K562 (cell line): Measurements from ENCODE around the gene ZNF358. TPM values are rescaled to one million over a fixed set of nuclear protein-coding genes. Genes with fewer than 3 reads are reported as not detected.

Source experiments
- ATAC-seq: fragments of 200-7000 bp; cut with Tn5 transposase; 3 replicates; pipeline ENCODE4 v1.9.1; 2020; ENCODE audit warnings: moderate library complexity
- BruUV-seq: library from RNA; stranded (reverse); fragments of 400-500 nt; replicated peaks from 2 replicates; lab custom pipeline; 2021; lab: Mats Ljungman, UMichigan
- CTCF ChIA-PET: fragments of 300-600 bp; formaldehyde crosslinking; extraction: SDS; loops from one replicate; lab custom pipeline; 2021; ENCODE audit warnings: low intra/inter-chr PET ratio; lab: Yijun Ruan, JAX
- POLR2A ChIA-PET: fragments of 300-600, 350-650 bp; sonication (Branson Sonifier 250); formaldehyde crosslinking; extraction: SDS; loops from one replicate; lab custom pipeline; 2021; ENCODE audit warnings: antibody characterized with exemption, inconsistent platforms; lab: Yijun Ruan, JAX
- DNase-seq, 4 experiments: peaks; one replicate each; pipeline versions ENCODE4 v3.0.0 to v3.0.0-alpha.2; 2011 to 2018; ENCODE audit warnings: low spot score in 3 of 4, mixed read lengths in 3 of 4; ENCODE audit errors: extremely low read depth in 1 of 4
- FAIRE-seq: peaks from 2 replicates; lab custom pipeline; 2011; peaks lifted over from hg19 to GRCh38; lab: Jason Lieb, UNC
- H2AFZ ChIP-seq: 2 replicates; pipeline ENCODE4 v1.6.0; 2011; ENCODE audit warnings: low read depth, low read length, control low read depth, inconsistent platforms
- H3K27ac ChIP-seq: fragments of 200-600 bp; 3 replicates; pipeline ENCODE4 v1.8.0; 2011; ENCODE audit warnings: low read depth, mild to moderate bottlenecking, control low read depth, inconsistent platforms, low read length, moderate library complexity, mixed read lengths; ENCODE audit errors: extremely low read depth
- H3K27me3 ChIP-seq, 2 experiments: fragments of 300-600 bp in 1 of 2; 2 replicates in 1 of 2; 3 replicates in 1 of 2; pipeline versions ENCODE4 v1.6.0 to v1.8.0; 2011; ENCODE audit warnings: inconsistent platforms in 2 of 2, low read length in 2 of 2, mild to moderate bottlenecking in 1 of 2, mixed read lengths in 1 of 2, moderate library complexity in 1 of 2; ENCODE audit not compliant: control insufficient read depth in 2 of 2, insufficient read depth in 2 of 2
- H3K36me3 ChIP-seq: fragments of 300-600 bp; 3 replicates; pipeline ENCODE4 v1.8.0; 2011; ENCODE audit warnings: mild to moderate bottlenecking, low read length, inconsistent platforms; ENCODE audit not compliant: control insufficient read depth, insufficient read depth
- H3K4me1 ChIP-seq, 2 experiments: fragments of 200-600 bp in 1 of 2; replicated peaks in 1 of 2; 2 replicates in 1 of 2; 3 replicates in 1 of 2; pipeline versions ENCODE4 v1.5.1 to v1.8.0; 2011; ENCODE audit warnings: inconsistent platforms in 2 of 2, low read length in 2 of 2, mild to moderate bottlenecking in 1 of 2, mixed read lengths in 1 of 2, moderate library complexity in 1 of 2; ENCODE audit not compliant: control insufficient read depth in 2 of 2, insufficient read depth in 2 of 2
- H3K4me2 ChIP-seq: 2 replicates; pipeline ENCODE4 v1.6.1; 2011; ENCODE audit warnings: low read length, control low read depth, inconsistent platforms, mixed read lengths; ENCODE audit not compliant: insufficient read depth
- H3K4me3 ChIP-seq: fragments of 200-600 bp; sonication (generic), shearing (Covaris generic); 2 replicates; pipeline ENCODE4 v1.5.1; 2016; ENCODE audit warnings: control low read depth, inconsistent platforms
- H3K79me2 ChIP-seq: fragments of 200-600 bp; 3 replicates; pipeline ENCODE4 v1.8.0; 2011; ENCODE audit warnings: low read length, inconsistent platforms; ENCODE audit not compliant: control insufficient read depth, insufficient read depth
- H3K9ac ChIP-seq, 2 experiments: 2 replicates each; pipeline versions ENCODE4 v1.6.0 to v1.6.1; 2011; ENCODE audit warnings: low read depth in 2 of 2, low read length in 2 of 2, control low read depth in 1 of 2, inconsistent platforms in 1 of 2, mild to moderate bottlenecking in 1 of 2, mixed read lengths in 1 of 2; ENCODE audit not compliant: insufficient read depth in 1 of 2
- H3K9me1 ChIP-seq: one replicate; pipeline ENCODE4 v1.6.0; 2011; ENCODE audit warnings: inconsistent platforms, mild to moderate bottlenecking, low read length, moderate library complexity; ENCODE audit not compliant: control insufficient read depth, insufficient read depth
- H3K9me3 ChIP-seq: replicated peaks from 2 replicates; pipeline ENCODE4 v1.5.1; 2011; ENCODE audit warnings: low read depth, low read length, inconsistent platforms; ENCODE audit not compliant: control insufficient read depth, insufficient read depth
- H4K20me1 ChIP-seq: replicated peaks from 2 replicates; pipeline ENCODE4 v1.6.1; 2011; ENCODE audit warnings: low read length, inconsistent platforms, mixed read lengths; ENCODE audit not compliant: control insufficient read depth, insufficient read depth
- BRD4 ChIP-seq: fragments of 200-600 bp; sonication (generic); IDR thresholded peaks from 2 replicates; pipeline ENCODE4 v1.6.1; 2017; ENCODE audit warnings: inconsistent platforms
- ESRRB ChIP-seq: fragments of 250-450 bp; sonication (Bioruptor Pico); IDR thresholded peaks from 2 replicates; pipeline ENCODE4 v1.5.0; 2020; ENCODE audit warnings: mild to moderate bottlenecking, moderate library complexity, borderline replicate concordance
- POLR2G ChIP-seq: fragments of 200-400 bp; formaldehyde crosslinking; IDR thresholded peaks from 2 replicates; pipeline ENCODE4 v1.6.1; 2017; ENCODE audit warnings: low read depth, mild to moderate bottlenecking, antibody characterized with exemption, low read length, moderate library complexity
- TOE1 ChIP-seq, 2 experiments: fragments of 450-650 bp in 1 of 2; sonication (generic) in 1 of 2; formaldehyde crosslinking in 1 of 2; IDR thresholded peaks; 2 replicates each; pipeline versions ENCODE4 v1.7.1 to v1.8.0; 2016 to 2022; ENCODE audit warnings: borderline replicate concordance in 2 of 2, mild to moderate bottlenecking in 2 of 2, antibody characterized with exemption in 1 of 2, inconsistent platforms in 1 of 2, low read depth in 1 of 2, missing genetic modification reagents in 1 of 2, moderate library complexity in 1 of 2
- U2AF2 ChIP-seq: fragments of 200-400 bp; formaldehyde crosslinking; optimal IDR thresholded peaks from 2 replicates; pipeline ENCODE3; 2017; ENCODE audit warnings: low read depth, mild to moderate bottlenecking, low read length
- WGBS: fragments of 100-300 bp; shearing (Covaris generic); methylation state at CpG from one replicate; pipeline ENCODE4 v1.1.6; 2016; ENCODE audit warnings: low coverage, mixed read lengths; ENCODE audit not compliant: insufficient coverage; ENCODE audit errors: missing lambda C conversion rate; 5-methylcytosine and 5-hydroxymethylcytosine counted together
- in situ Hi-C: fragments of 300-500 bp; cut with MboI; formaldehyde crosslinking; loops from 4 replicates; pipeline ENCODE4 v1.15.0; 2018; ENCODE audit warnings: inconsistent platforms, mixed read lengths
- intact Hi-C: fragments of 100-400 bp; cut with micrococcal nuclease; formaldehyde crosslinking; loops from 2 replicates; pipeline ENCODE4 v1.14.2; 2022
- polyA plus RNA-seq, 8 experiments: library from polyadenylated mRNA; depleted of rRNA in 4 of 8; stranded (reverse) in 5 of 8; unstranded in 3 of 8; fragments of >200 nt; fragmentation: Nextera tagmentation in 2 of 8; fragmentation: Illumina TruSeq in 1 of 8; extraction: Ambion mirVana in 2 of 8; extraction: Trizol in 1 of 8; gene quantifications; 2 replicates each; pipeline versions ENCODE4 v1.2.1 to v1.2.3, GENCODE V29; 2011 to 2014; ENCODE audit warnings: inconsistent platforms in 1 of 8, missing spikeins in 1 of 8
- total RNA-seq, 7 experiments: library from RNA; depleted of rRNA in 6 of 7; stranded (reverse); fragments of >200 nt in 6 of 7; fragmentation: Illumina TruSeq in 2 of 7; extraction: Trizol in 2 of 7; gene quantifications; 2 replicates each; pipeline versions ENCODE4 v1.2.1 to v1.2.3, GENCODE V29; 2011 to 2021; ENCODE audit warnings: low replicate concordance in 1 of 7

The ZNF358 gene
- total and polyA plus RNA-seq, 9 of the 15 experiments (the other 6 are each of a cell fraction or from before 2014, with no cell fraction given) = 0.04 to 17.2 (median 4.9) TPM

DNA sequence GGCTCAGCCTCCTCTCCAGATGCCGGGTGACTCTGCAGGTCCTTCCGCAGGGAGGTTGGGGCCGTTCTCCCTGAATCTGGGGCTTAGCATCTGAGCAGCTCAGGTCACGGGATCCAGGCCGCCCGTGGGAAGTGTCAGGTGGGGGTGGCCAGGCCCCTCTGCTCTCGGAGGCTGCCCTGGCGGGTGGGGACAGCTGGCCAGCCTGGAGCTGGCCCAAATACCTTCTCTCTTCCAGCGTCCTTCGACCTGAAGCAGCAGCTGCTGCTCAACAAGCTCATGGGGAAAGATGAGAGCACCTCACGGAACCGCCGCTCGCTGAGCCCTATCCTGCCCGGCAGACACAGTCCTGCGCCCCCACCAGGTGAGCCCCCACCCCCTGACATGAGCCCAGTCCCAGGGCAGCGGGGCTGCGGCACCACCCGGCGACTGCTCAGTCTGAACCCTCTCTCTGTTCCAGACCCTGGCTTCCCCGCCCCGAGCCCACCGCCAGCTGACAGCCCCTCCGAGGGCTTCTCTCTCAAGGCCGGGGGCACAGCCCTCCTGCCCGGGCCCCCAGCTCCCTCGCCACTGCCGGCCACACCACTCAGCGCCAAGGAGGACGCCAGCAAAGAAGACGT is 46.1 kb upstream of the ZNF358 start:
- no peak overlapping the region for H3K4me2 ChIP-seq
- peaks cover 0 to 5% of the 10 kb centered on the region in 2 experiments; a peak in 1 of 5 replicates for H3K4me1 ChIP-seq
- intact Hi-C loops (no loop called here), in situ Hi-C loops (no loop called here)
- ChIA-PET CTCF (no interaction called here), POLR2A (interaction anchor here (0.5 kb wide), 1 partner anchor 65 kb away, joined by 3 read pairs; the partner anchor contains the start of gene PNPLA6)
- H3K79me2 ChIP-seq = no peaks in the 10 kb centered on the region
- H2AFZ ChIP-seq = no peak overlapping the region
- H3K4me3 ChIP-seq = no peak overlapping the region
- no peak overlapping the region for H3K27ac ChIP-seq
- H3K27me3 ChIP-seq = no peaks in the 10 kb centered on the region
- H3K9me1 ChIP-seq = peaks cover 3% of the 10 kb centered on the region
- no peak overlapping the region for H3K9ac ChIP-seq
- DNase-seq (no peak), FAIRE-seq (no peak), ATAC-seq (no peak)
- no TSS peak for BruUV-seq
- no peaks in the 10 kb centered on the region for H3K9me3 ChIP-seq
- no peaks in the 10 kb centered on the region for H4K20me1 ChIP-seq
- H3K36me3 ChIP-seq = peaks cover 2% of the 10 kb centered on the region; the same call in 1 of the 3 replicates
- TF ChIP-seq BRD4 (no peak), TOE1 (IDR thresholded peaks at IDR 0.05; ENCODE audit: borderline replicate concordance) (no peak), TOE1 (CRISPR knock-in tag; IDR thresholded peaks at IDR 0.05; ENCODE audit: borderline replicate concordance, low read depth) (no peak), ESRRB (CRISPR knock-in tag) (no peak), U2AF2 (no peak), POLR2G (0 out of 2 replicates have a peak, but pooled peaks have one; percentile 28)
- 81% methylated on average over 22 of the region's 31 CpGs for WGBS
